HG02943 (cell line): Measurements from ENCODE around the gene RAC3.

Experiments
- ATAC-seq: cut with Tn5 transposase; IDR thresholded peaks from one replicate; pipeline ENCODE4 v1.9.1; 2021; ENCODE audit warnings: mild to moderate bottlenecking, low read depth, moderate library complexity; ENCODE audit not compliant: unreplicated experiment

RAC3 gene

DNA sequence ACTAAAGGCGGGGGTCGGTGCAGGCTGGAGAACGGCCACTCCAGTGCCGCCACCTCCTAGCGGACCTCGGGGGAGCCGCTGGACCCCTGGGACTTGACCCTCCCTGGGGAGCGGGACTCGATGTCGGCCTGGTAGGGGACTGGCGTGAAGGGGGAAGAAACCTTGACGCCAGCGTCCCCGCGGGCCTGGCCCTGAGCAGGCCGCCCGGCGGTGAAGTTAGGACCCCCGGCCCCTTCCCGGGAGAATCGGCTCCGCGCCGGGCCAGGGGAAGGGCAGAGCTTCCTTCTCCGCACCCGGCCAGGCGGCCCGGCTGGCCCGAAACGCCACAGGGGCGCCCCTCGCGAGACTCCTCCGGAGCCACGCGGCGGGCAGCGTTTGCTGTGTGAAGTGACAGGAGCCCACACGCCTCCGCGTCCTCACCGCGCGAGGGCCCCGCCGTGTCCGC is 33.7 kb downstream of the RAC3 start:
- no peak for ATAC-seq

GRCh38 chr17:82065638-82066303 is 34.3 kb downstream of the RAC3 start, which contains the start of gene DUS1L:
Gene DUS1L (minus strand): TSS chr17:82065804. CDS start chr17:82065059, 745 bp downstream.
- no peak for ATAC-seq

DNA sequence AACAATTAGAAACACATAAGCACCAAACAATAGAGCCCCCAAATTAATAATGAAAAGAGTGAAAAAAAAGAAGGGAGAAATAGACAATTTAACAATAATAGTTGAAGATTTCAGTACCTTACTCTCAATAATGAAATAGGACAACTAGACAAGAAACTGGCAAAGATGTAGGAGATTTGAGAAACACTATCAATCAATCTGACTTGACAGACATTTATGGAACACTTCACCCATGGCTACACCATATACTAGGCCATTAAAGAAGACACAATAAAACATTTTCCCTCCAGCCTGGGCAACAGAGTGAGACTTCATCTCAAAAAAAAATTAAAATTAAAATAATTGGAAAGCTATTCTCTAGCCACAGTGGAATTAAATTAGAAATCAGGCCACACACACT is 39.1 kb downstream of the RAC3 start:
- ATAC-seq = no peak

DNA sequence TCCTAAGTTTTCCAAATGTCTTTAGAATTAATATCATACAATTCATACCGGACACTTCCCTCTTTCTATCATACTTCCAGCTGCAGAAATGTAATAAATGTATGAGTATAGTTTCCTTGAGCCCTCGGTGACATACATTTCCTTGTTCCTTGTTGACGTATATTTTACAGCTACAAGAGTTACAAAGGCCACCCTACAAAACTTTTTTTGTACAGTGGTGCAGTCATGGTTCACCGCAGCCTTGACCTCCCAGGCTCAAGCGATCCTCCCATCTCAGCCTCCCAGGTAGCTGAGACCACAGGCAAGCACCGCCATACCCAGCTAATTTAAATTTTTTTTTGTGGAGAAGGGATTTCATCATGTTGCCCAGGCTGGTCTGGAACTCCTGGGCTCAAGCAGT is 41.3 kb downstream of the RAC3 start:
- ATAC-seq = no peak

DNA sequence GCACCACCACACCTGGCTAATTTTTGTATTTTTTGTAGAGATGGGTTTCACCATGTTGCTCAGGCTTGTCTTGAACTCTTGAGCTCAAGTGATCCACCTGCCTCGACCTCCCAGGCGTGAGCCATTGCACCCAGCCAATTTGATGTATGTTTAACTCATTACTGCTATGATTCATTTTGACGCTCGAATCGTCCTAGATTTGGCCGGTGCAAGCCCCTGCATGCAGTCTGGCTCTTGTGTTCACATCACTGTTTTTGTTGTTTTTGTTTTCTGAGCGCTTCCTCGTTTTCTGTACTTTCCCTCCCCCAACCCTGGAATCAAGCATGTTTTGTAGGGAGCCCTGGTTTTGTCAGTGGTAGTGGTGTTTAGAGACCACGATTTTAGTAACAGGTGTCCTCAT is 42.0 kb downstream of the RAC3 start:
- no peak for ATAC-seq

- ATAC-seq = no peak
Measured at GRCh38 chr17:82076018-82076784, 44.7 kb downstream of the RAC3 start.

GRCh38 chr17:82076785-82077591 is 45.5 kb downstream of the RAC3 start:
- no peak for ATAC-seq

DNA sequence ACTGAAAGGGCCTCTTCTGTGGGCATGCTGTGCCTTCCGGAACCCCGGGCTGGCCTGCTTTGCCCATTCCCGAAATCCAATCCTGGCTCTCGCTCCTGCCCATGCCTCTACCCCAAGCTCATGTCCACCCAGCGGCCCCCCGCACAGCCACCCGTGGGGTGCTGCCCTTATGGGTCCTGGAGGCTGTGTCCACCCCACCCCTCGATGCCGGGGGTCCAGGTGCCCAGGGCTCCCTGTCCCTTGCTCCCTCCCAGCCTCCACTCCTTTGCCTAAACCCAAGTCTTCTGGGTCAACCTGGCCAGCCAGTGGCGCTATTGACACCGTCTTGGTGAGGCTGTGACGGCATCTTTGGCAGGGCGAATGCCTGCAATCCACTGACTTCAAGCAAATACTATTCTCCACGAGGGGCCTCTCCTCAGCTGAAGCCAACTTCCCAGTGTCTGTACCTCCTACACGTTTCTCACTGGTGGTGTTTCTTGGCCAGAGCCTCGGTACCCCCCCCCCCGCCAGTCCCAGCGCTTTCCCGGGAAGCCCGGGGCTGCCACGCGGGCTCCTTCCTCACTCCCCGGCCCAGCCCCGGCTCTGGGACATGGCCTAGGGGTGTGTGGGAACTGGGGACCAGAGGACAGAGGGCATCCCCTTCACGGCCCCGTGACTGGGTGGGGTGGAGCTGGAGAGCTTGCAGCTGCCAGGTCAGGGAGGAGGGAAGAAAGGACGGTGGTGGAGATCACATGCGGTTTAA is 46.3 kb downstream of the RAC3 start:
- ATAC-seq = no peak

DNA sequence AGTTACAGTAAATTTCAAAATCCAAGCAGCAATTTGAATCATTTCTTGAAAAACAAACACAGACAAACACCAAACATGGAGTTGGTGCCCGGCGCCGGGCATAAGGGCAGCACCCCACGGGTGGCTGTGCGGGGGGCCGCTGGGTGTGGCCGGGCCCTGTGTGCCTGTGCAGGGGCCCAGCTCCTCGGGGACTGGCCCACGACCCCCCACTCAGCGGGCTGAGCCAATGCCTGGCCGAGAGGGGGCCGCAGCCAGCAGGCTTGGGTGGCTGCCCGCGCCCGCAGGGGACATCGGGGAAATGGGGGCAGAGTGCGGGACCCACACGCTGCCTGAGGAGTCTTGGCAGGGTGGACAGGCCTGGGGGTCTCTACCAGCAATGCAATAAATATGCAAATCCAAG is 47.0 kb downstream of the RAC3 start:
- no peak for ATAC-seq

GRCh38 chr17:82079001-82079677 is 47.7 kb downstream of the RAC3 start:
- no peak for ATAC-seq

- ATAC-seq = no peak
Measured at GRCh38 chr17:82080048-82080788, 48.7 kb downstream of the RAC3 start.

DNA sequence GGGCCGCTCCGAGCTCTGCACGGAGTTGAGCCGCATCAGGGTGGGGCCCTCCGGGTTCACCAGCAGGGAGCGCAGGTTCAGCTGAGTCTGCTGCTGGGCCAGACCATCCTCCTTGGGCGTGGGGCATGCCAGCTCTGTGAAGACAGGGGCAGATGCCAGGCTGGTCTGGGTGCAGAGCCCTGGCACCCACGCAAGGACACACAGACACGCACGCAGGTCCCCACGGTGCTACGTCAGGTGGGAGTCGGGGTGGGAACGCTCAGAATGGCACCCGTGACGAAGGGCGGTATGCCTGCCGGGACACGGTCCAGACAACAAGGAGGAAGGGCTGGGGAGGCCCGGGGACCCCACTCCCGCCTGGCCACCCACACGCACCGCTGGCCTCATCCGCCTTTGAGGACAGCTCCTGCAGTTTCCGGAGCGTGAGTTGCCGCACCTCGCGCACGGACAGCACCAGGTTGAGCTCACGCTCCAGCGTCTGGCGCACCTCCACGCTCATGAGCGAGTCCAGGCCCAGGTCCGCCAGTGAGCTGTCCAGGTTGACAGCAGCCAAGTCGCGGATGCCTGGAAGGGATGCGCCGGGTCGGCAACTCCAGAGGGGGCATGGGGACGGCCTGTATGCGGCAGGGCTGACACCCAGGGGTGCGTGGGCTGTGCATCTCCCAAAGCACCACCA is 49.4 kb downstream of the RAC3 start:
- ATAC-seq = no peak

GRCh38 chr17:82081546-82081945 is 50.1 kb downstream of the RAC3 start:
- ATAC-seq = no peak

GRCh38 chr17:82081966-82082365 is 50.5 kb downstream of the RAC3 start:
- no peak for ATAC-seq

DNA sequence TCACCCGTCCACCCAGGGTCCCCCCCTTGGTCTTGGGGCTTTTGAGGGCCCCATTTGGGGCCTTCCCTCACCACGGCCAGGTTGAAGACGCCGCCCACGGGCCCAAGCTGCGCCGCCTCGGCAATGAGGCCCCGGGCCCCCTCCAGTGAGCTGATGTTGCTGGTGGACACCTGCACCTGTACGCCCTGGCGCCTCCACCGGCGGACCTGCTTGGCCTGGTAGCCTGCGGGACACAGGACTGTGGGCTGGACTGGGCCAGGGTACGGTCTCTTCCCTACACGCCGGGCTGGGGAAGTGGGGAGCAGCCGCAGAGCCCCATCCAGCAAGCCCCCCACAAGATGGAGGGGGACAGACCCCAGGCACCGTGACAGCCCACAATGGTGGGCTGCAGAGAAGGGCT is 51.0 kb downstream of the RAC3 start:
- no peak for ATAC-seq

- ATAC-seq = no peak
Measured at GRCh38 chr17:82083009-82083408, 51.5 kb downstream of the RAC3 start.
